BE2C (cell line): ENCODE results near the gene ATP13A3.

Source experiments
- DNase-seq: peaks from one replicate; pipeline ENCODE4 v3.0.0-alpha.2; 2020
- H3K27me3 ChIP-seq: fragments of 250-450 bp; sonication (Bioruptor Pico); 2 replicates; pipeline ENCODE4 v1.5.1; 2020; ENCODE audit warnings: mild to moderate bottlenecking
- H3K36me3 ChIP-seq: fragments of 250-450 bp; sonication (Bioruptor Pico); 2 replicates; pipeline ENCODE4 v1.5.1; 2020; ENCODE audit warnings: mild to moderate bottlenecking
- H3K4me1 ChIP-seq: fragments of 250-450 bp; sonication (Bioruptor Pico); 2 replicates; pipeline ENCODE4 v1.5.1; 2020
- H3K4me3 ChIP-seq: 2 replicates; pipeline ENCODE4 v1.5.1; 2011; ENCODE audit warnings: low read depth, low read length
- H3K9me3 ChIP-seq: fragments of 250-450 bp; sonication (Bioruptor Pico); 2 replicates; pipeline ENCODE4 v1.5.1; 2020
- CTCF ChIP-seq: IDR thresholded peaks from 2 replicates; pipeline ENCODE4 v1.5.1; 2012; ENCODE audit warnings: mild to moderate bottlenecking, low read depth, low read length

Gene ATP13A3

DNA sequence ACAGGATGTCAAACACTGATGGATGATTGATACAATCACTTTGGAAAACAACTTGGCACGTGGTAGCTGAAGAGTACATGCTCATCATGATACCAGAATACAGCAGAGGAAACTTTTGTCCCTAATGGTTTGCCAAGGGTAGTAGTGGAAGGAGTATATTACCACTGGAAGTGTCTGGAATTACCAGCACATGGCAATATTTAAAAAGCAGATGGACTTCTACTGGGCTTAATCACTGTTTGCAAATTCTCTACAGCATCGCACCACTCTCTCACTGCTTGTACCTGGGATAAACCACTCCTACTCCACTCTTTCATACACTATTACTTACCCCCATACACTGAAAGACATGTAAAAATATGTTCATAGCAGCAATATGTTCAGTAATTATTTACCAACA is 68.1 kb downstream of the ATP13A3 start:
- no peaks in the 10 kb centered on the region for H3K27me3 ChIP-seq
- no peaks in the 10 kb centered on the region for H3K4me1 ChIP-seq
- no peak for TF ChIP-seq CTCF
- no peak overlapping the region for H3K4me3 ChIP-seq
- DNase-seq: no peak
- H3K36me3 ChIP-seq: peaks cover 30% of the 10 kb centered on the region
- no peaks in the 10 kb centered on the region for H3K9me3 ChIP-seq

DNA sequence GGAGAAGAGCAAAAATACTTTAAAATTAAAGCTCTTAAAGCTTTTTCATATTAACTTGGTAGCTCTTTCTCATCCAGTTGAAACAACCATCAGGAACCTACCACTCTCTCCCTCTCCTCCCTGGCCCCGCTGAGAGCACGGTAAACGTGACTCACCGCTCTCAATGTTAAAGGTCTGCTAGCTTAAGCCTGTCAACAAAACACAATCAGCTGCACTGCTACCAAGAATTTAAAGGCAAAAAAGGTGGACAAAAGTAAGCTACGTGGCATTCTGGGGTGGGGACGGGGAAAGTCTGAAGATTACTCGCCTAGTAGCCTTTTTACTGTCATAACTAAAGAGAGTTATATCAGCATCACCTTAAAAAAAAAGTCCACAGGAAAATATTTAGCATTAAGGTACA is 79.4 kb downstream of the ATP13A3 start:
- H3K36me3 ChIP-seq: peaks cover 27% of the 10 kb centered on the region
- H3K4me3 ChIP-seq: no peak overlapping the region
- no peaks in the 10 kb centered on the region for H3K4me1 ChIP-seq
- DNase-seq: no peak
- no peaks in the 10 kb centered on the region for H3K9me3 ChIP-seq
- TF ChIP-seq CTCF: no peak
- H3K27me3 ChIP-seq: no peaks in the 10 kb centered on the region

DNA sequence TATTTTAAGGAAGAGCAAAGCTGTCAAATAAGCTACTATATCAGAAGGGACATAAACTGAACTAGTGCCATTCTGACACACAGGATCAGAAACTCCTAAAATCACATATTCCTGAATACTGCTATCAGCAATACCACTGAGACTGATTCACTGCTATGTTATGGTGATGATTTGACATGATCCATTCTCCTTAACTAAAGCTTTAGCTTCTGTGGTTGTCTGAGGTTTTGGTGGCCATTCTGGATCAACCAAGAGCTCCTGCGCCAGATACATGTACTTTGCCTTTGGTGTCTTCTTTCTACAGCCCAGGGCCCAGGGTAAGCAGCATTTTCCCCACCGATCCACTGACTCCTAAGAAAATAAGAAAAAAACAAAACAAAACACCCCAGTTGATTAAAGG is 81.0 kb downstream of the ATP13A3 start:
- H3K4me3 ChIP-seq: no peak overlapping the region
- no peaks in the 10 kb centered on the region for H3K9me3 ChIP-seq
- TF ChIP-seq CTCF: no peak
- H3K36me3 ChIP-seq: peaks cover 16% of the 10 kb centered on the region
- no peaks in the 10 kb centered on the region for H3K4me1 ChIP-seq
- DNase-seq: no peak
- H3K27me3 ChIP-seq: no peaks in the 10 kb centered on the region

DNA sequence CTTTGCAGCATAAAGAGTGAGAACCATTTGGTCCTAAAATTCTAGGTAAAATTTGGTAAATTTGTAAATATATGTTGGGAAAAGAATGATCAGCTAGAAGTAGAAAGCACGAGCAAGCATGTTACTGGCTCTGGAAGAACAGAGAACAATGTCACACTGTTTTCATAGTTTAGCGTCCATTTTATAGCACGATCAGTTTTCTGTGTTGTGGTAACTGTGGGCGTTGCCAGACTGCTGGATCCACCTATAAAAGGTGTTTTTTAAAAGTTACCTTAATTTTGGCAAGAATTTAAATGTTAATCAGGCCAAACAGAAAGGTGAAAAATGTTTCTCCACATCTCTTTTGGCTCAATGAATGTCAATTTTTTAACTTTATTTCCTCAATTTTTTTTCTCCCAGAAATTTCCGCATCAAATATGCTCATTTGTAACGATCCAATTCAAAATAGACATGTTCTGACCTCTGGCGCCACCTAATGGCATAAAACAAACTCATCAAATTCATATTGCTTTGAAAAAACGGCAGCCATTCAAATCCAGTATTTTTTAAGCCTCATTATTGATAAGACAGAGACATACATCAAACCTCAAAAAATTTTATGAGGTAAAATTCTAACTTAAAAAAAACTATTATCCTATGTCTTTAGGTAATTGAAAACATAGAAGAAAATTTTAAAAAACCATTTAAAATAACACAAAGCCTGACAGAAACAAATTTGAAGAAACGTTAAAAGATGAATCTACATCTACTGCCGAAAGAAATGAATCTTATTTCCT is 82.2 kb downstream of the ATP13A3 start:
- peaks cover 16% of the 10 kb centered on the region for H3K36me3 ChIP-seq
- H3K9me3 ChIP-seq: no peaks in the 10 kb centered on the region
- no peak overlapping the region for H3K4me3 ChIP-seq
- TF ChIP-seq CTCF: peak; percentile 75
- H3K27me3 ChIP-seq: no peaks in the 10 kb centered on the region
- no peaks in the 10 kb centered on the region for H3K4me1 ChIP-seq
- peak; percentile 60 for DNase-seq

- no peak for DNase-seq
- H3K9me3 ChIP-seq: no peaks in the 10 kb centered on the region
- H3K4me3 ChIP-seq: no peak overlapping the region
- H3K36me3 ChIP-seq: peaks cover 10% of the 10 kb centered on the region
- no peaks in the 10 kb centered on the region for H3K4me1 ChIP-seq
- TF ChIP-seq CTCF: no peak
- H3K27me3 ChIP-seq: no peaks in the 10 kb centered on the region
Measured at GRCh38 chr3:194401868-194402329, 84.9 kb downstream of the ATP13A3 start.

DNA sequence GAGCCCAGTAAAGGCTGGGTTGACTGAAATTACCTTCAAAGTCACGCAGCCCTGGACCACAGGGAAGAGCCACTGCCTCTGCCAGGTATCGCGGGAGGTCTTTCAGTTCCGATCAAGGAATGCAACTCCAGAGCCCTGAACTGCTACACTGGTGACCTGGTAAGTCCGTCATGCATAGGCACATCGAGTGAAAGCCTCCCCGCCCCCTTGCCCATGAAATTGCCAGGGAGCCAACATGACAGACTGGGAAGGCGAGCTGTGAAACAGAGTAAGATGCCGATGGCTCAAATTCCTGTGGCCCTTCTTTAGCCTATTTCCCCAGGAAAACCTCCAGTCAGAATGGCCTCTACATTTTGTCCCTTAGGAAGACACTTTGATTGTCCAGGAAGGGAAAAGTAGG is 85.5 kb downstream of the ATP13A3 start:
- H3K27me3 ChIP-seq: no peaks in the 10 kb centered on the region
- H3K4me3 ChIP-seq: no peak overlapping the region
- no peaks in the 10 kb centered on the region for H3K4me1 ChIP-seq
- no peaks in the 10 kb centered on the region for H3K9me3 ChIP-seq
- TF ChIP-seq CTCF: no peak
- DNase-seq: no peak
- H3K36me3 ChIP-seq: peaks cover 10% of the 10 kb centered on the region
